Activated naive CD4-positive, alpha-beta T cell treated with anti-CD3 and anti-CD28 coated beads, Interleukin-2, amount 50 U/mL, for 16 hours (primary cell): ENCODE measurements around the gene DUSP22.
A peak's percentile ranks its signal among the peaks of the same experiment; 100 is the strongest.
"Not testable (repeated sequence)": the region's sequence is repeated elsewhere in the genome, so short reads cannot be mapped to it uniquely, and the experiment has no call there.

Experiments used
- DNase-seq: peaks from one replicate; pipeline ENCODE4 v3.0.0-alpha.2; 2020

The DUSP22 gene, protein sequence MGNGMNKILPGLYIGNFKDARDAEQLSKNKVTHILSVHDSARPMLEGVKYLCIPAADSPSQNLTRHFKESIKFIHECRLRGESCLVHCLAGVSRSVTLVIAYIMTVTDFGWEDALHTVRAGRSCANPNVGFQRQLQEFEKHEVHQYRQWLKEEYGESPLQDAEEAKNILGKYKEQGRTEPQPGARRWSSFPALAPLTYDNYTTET

DNA sequence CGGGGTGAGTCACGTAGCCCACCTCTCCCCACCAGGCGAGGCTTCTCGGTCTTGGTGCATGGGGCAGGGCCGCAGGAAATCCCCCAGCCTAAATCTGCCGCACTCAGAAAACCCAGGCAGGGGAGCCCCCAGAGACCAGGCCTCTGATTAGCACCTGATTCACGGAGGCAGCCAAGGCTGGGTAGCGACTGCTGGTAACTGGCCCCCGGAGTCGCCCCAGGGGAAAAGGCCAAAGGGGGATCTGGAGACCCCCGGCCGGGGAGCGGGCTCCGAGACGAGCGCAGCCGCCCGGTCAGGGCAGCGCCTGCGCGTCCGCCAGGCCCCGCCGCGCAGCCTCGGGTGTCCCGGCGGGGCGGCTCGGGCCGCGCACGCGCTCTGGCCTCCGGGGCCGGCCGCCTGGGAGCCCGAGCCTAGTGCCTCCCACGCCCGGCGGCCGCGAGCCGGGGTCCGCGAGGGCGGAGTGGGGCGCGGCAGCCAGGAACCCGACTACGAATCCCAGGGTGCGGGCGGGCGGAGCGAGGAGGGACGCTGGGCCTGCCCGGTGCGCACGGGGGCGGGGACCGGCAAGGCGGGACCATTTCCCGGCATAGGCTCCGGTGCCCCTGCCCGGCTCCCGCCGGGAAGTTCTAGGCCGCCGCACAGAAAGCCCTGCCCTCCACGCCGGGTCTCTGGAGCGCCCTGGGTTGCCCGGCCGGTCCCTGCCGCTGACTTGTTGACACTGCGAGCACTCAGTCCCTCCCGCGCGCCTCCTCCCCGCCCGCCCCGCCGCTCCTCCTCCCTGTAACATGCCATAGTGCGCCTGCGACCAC is at the start of gene DUSP22:
Gene DUSP22 (plus strand): TSS at position 791 of the 809 bp plus-strand sequence. CDS start 53 bp downstream, outside the sequence.
- peak; percentile 79 for DNase-seq

DNA sequence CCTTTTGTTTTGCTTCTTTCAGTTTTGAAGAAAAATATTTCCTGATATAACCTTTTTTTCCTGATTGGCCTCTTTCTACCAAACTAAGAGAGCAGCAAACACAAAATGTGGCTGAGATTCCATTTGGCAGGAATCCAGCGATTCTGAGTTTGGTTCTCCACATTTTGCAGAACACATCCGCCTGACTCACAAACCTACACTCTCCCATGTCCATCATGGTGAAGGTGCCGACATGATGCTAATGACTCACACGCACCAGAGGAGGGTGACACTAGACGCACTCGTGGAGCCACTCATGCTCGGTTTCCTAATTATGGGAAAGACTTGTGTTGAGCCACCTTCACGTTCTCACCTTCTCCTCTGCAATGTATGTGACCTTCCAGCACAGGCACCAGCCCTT is 45.9 kb upstream of the DUSP22 start:
- DNase-seq = no peak

DNA sequence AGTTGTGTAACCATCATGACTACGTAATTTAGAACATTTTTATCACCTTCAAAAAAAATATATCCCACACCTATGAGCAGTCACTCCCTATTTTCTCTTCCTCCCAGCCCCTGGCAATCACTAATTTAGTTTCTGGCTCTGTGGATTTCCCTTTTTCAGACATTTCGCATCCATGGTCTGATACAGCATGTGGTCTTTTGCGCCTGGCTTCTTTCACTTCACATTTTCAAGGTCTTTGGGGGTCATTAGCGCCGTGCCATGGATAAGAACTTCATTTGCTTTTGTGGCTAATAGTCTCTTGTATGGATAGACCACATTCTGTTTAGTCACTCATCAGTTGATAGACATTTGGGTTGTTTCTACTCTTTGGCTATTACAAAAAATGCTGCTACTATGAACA is 44.9 kb upstream of the DUSP22 start:
- no peak for DNase-seq

DNA sequence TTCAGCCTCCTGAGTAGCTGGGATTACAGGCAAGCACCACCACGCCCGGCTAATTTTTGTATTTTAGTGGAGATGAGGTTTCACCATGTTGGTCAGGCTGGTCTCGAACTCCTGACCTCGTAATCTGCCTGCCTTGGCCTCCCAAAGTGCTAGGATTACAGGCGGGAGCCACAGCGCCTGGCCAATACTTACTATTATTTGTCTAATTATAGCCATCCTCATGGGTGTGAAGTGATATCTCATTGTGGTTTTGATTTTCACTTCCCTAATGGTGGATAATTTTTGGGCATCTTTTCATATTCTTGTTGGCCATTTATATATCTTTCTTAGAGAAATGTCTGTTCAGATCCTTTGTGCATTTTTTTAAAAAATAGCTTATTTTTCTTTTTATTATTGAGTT is 44.2 kb upstream of the DUSP22 start:
- not testable (repeated sequence) for DNase-seq

DNA sequence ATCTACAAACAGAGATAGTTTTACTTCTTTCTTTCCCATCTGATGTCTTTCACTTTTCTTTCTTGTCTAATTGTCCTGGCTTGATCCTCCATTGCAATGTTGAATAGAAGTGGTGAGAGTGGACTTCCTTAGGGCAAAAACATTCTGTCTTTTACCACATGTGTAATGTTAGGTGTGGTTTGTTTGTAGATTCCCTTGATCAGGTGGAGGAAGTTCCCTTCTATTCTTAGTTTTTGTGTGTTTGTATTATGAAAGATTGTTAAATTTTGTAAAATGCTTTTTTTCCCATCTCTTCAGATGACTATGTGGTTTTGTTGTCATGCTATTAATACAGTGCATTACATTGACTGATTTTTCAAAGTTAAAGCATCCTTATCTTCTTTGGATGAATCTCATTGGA is 41.6 kb upstream of the DUSP22 start:
- DNase-seq = no peak

DNA sequence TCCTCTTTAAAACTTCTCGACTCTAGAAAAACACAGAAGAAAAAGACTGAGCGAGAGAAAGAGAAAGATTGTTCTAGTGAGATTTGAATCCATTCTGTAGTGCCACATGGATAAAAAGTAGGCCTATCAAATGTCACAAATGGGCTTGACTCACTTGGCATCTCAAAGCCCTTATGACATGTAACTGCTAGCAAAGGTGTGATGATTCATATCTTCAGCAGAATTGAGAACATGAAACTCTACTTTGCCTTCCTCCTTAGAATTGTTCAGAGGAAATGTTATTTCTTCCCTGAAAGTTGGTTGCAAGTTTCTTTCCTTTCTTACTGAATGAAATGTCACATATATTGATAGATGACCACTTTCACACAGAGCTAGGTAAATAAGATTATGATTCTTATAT is 40.4 kb upstream of the DUSP22 start:
- no peak for DNase-seq

DNA sequence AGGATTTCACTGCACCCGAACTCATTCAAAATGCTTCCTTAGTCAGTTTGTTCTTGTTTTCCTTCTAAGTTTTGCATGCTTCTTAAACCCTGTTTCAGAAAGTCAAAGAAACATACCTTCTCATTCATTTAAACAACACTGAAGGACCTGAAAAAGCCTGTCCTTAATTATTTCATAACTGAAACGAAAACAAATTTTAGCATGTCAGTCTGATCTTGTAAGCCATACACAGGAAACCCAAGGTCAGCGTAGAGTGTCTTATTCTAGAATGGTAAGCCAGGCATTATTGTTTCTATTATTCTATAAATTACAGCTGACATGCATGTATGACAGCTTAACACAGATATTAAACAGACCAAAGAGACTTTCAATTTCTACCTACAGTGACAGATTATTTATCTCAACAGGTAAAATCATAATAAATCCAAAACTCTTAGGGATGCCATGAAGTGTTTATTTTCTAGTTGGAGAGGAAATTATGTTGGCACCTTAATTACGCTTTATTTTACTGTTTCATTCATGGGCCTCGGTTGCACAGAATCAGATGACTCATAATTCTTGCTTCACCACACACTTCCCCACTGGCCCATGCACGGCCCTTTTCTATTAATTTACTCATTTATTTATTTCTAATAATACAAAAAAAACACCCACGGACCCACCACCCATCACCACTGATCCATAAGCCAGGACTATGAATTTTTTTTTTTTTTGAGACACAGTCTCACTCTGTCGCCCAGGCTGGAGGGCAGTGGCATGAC is 39.3 kb upstream of the DUSP22 start:
- no peak for DNase-seq

DNA sequence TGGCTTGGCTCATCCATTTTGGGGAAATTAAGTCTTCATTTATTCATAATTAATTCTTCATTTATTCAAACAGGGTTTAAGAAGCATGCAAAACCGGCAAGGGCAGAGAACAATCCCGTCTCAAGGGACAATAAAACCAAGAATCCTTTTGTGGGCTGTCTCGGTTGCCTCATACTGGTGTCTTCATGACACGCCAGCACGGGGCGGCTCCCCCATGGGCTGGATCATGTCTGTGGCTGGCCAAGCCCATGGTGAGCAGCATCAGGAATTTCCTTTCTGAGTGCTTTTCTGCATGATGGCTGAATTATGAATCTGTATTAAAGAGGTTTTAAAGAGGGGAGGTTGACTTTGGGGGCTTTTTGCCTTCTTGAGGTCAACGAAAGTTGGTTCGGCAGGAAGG is 38.3 kb upstream of the DUSP22 start:
- DNase-seq = no peak

DNA sequence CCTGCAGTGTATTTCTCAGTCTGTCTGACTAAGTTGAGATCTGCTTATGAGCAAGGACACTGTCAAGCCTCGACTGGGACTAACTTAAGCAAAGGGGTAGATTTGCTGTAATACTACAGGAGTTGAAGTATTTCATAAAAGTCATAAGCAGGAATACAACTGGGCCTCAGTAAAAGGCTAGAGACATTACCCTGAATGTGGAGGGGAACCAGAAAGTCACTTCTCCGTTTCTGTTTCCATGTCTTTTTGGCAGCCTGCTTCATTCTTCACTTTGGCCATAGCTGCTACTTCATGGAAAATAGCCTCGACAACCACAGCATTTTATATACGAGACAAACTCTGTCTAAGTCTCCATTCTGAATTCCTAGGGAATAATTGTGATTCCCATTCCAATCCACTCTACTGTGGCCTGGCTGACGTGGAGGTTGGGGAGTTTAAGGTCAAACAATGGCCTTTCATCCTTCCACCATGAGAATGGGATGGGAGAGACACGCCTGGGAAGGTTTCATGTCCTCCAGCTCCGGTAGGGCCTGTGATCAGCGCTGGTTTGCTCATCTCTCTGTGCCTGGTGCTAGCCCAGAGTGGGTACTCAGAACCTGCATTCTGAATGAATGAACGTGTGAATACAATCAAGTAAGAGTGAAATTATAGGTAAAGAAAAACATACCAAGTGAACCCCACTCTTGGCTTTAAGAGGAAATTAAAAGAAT is 37.1 kb upstream of the DUSP22 start:
- DNase-seq = no peak

DNA sequence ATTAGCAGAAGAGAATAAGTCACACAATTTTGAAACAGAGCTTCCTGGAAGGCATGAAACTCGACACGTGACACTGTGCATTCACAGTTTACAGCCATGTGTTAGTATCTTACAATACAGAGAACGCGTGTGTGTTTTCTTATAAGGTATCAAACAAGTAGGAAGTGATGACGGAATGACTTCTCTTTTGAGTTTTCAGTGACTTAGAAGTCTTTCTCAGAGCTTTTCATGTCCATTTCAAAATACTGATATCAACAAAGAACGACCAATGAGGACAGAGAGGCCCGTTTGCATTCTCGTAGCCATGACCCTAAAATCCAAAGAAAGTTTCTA is 36.6 kb upstream of the DUSP22 start:
- DNase-seq = no peak

DNA sequence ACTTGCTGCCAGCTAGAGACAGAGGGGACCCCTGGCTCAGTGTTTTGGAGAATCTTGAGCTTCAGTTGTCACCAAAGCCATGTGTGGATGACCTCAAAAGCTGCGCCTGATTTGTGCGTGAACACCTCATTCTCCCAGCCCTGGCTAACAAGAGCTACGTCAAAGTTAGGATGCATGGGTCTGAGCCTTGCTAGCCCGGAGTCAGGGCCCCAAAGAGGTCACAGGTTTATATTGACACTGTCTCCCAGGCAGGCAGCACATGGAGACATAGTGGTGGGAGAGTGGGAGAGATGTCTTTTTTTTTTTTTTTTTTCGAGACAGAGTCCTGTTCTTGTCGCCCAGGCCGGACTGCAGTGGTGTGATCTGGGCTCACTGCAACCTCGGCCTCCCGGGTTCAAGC is 36.1 kb upstream of the DUSP22 start:
- no peak for DNase-seq

DNA sequence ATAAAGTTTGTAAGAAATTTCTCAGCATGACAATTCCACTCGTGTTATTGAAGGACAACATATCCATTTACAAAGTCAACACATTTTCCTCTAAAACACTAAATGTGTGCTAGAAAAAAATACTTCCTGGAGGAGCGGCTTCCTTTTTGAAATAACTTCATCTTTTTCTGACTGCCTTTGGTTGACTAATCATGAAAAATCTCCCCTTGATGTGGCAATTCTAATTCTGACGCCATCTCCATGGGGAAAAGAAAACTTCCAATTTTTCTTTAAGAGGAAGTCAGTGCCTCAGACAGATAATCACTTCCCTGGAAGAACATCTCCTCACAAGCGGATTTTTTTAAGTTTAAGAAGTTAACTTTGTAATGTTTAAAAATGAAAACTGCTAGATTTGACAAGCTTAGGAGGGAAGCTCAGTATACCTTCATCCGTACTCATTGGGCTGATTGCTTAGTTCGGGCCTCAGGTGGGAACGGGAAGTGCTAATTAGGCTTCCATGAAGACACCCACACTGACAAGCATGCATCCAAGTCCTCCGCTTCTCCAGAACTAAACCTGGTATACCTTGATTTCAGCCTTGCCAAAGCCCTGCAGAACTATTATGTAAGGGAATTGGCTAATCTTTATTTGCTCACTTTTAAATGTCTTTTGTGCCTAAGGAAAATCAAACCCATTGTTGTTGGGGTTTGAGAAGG is 35.1 kb upstream of the DUSP22 start:
- DNase-seq = no peak

DNA sequence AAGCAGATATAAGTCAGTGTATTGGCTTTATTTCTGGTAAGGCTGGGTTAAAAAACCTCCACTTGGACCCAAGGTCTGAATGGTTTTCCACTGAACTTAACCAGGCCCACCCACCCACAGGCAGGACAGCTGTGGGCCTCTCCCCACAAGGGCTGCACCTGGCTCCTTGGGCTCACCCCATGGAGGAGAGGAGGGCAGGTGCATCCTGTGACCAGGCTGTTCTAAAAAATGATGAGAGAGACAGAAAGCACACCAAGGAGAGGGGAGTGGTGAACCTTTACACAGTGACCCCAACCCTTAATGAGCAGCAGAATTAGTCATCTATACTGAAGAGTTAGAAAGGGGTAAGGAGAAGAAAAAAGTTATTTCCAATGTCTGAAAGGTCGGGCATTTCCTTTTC is 34.5 kb upstream of the DUSP22 start:
- no peak for DNase-seq

DNA sequence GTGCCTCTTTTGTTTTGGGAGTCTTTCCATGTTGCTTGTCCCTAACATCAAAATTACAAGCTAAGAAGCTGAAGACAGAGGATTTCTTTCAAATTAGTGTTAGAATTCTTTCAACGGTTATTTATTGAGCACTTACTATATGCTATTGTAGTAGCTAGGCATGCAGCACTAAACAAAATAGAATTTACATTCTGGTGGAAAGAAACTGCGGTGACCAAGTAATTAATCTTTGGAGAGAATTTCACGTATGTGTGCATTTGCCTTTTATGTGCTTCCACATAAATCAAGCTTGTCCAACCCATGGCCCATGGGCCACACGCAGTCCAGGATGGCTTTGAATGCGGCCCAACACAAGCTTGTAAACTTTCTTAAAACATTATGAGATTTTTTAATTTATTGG is 33.0 kb upstream of the DUSP22 start:
- DNase-seq = no peak

DNA sequence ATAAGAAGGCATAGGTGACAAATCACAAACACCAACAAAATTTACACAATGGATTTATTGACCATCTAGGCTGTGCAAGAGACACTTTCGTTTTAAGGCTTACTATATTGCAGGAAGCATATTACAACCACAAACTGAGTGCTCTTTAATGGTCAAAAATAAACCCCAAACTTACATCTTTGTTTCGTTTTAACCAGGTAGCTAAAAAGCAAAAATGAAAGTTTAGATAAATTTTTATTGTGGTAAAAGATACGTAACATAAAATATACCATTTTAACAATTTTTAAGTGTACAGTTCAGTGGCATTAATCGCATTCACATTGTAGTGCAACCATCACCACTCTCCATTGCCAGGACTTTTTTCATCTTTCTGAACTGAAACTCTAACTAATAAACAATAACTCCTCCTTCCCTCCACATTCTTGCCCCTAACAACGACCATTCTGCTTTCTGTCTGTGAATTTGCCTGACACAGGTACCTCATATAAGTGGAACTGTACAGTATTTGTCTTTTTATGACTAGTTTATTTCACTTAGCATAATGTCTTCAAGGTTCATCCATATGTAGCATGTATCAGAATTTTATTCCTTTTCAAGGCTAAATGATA is 32.3 kb upstream of the DUSP22 start:
- no peak for DNase-seq

DNA sequence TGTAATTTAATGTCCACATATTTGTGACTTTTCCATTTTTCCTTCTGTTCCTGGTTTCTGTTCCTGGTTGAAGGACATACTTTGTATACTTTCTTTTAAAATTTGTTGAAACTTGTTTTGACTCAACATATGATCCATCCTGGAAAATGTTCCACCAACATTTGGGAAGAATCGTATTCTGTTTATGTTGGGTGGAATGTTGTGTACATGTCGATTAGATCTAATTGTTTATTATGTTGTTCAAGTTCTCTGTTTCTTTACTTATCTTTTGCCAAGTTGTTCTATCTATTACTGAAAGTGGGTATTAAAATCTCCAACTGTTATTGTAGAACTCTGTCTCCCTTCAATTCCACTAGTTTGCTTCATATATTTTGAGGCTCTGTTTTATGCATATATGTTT is 27.7 kb upstream of the DUSP22 start:
- no peak for DNase-seq

DNA sequence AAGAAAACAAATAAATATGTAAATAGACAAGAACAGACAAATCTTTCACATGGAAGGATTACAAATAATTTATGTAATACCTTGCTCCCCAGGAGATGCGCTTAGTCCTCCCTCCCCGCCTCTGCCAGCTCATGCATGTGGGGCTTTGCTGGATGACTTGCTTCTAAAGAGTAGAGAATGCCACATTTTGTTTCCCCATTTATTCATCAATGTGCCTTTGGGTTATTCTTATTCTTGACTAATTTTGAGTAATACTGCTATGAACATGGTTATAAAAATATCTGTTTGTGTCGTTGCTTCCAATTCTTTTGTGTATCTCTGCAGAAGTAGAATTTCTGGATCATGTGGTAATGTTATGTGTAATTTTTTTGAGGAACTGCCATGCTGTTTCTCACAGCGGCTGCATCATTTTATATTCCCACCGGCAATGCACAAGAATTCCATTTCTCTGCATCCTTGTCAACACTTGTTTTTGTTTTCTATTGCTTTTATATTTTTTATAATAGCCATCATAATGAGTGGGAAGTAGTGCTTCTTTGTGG is 23.8 kb upstream of the DUSP22 start:
- no peak for DNase-seq

DNA sequence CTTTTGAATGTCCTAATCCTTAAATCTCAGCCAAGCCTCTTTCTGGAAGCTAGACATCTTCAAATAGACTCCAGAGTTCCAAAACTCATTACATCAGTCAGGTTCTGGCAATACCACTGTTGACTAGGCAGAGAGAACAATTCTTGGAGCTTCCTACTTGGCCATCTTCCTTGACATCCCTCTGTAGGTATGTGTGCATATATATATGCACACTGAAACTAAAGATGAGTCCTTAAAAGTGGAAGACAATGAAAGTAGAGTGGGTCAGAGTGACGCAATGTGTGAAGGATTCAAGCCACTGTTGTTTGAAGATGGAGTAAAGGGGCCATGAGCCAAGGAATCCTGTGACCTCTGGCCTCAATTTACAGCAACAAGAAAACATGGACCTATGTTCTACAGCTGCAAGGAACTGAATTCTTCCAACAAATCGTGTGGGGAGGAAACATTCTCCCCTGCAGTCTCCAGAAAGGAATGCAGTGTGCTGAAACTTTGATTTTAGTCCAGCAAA is 18.7 kb upstream of the DUSP22 start:
- no peak for DNase-seq

DNA sequence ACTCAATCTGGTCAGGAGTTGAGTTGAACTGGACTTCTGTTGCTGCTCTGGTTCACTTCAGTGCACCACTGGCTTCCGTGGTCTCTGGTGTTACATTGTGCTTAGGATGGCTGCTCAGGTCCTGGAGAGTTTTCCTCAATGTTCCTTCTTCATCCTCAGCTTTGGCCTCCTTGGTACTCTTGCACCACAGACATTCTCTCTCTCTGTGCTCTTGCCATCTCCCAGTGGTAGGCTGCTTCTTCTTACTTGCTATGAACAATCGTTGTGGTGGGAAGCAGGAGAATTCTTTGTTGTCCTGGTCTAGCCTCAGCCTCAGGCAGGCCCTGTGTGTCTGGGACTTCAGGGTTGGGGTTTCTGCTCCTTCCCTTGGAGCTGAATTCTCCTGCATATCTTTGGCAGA is 14.5 kb upstream of the DUSP22 start:
- DNase-seq = no peak

DNA sequence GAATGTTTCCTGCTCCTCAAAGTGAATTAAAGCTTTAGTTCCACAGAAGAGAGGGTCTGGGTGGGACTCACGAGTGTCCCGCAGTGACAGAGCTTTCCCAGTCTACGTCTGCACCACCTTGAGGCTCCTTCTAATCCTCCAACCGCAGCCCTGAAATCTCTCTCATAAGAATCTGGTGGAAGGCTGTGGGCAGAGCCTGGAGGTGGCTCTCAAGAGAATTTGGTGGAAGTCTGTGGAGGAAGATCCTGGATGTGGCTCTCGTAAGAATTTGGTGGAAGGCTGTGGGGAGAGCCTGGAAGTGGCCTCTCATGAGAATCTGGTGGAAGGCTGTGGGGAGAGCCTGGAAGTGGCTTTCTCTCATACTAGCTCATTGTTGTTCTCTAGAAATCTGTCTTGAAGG is 13.8 kb upstream of the DUSP22 start:
- DNase-seq = no peak

DNA sequence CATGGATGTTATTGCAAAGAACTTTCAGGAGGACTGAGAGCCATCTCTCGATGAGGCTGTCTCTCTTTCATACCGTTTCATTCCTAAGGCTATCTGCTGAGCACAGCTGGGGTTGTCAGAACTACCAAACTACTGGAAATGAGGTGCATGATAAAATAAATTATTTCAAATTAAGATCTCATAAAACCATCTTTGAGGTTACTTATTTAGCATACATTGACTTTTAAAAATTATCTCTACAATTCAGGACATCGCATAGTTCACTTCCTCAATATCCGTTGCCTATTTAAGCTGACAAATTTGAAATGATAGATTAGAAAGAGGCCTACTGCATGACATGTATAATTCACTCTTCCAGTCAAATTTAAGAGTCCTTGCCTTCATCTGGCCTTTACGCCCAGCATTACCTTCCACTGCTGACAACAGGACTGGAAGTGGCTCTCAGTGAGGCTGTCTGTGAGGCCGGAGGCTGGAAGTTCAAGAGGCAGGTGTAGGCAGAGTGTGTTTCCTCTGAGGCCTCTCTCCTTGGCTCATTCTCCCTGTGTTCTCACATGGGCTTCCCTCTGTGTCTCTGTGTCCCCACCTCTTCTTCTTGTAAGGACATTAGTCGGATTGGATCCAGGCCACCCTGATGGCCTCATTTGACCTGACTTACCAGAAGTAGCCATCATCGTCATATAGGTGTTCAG is 12.8 kb upstream of the DUSP22 start:
- no peak for DNase-seq
